H9 (cell line): ENCODE measurements around the gene HPS3. TPM values are rescaled to one million over a fixed set of nuclear protein-coding genes. Genes with fewer than 3 reads are reported as not detected.

Source experiments
- DNase-seq: peaks from one replicate; pipeline ENCODE4 v3.0.0-alpha.2; 2017
- H2AFZ ChIP-seq: one replicate; pipeline ENCODE4 v1.6.1; 2013; ENCODE audit warnings: mild to moderate bottlenecking, low read length, control low read depth, moderate library complexity
- H2AK5ac ChIP-seq: 2 replicates; pipeline ENCODE4 v1.6.1; 2013; ENCODE audit warnings: low read length, control low read depth, mixed read lengths; ENCODE audit not compliant: insufficient read length
- H2BK120ac ChIP-seq: one replicate; pipeline ENCODE4 v1.6.1; 2013; ENCODE audit warnings: low read depth, mild to moderate bottlenecking, low read length, control low read depth, inconsistent platforms; ENCODE audit not compliant: poor library complexity, severe bottlenecking
- H2BK12ac ChIP-seq: 2 replicates; pipeline ENCODE4 v1.6.1; 2013; ENCODE audit warnings: low read length, control low read depth, mixed read lengths, low read depth; ENCODE audit not compliant: insufficient read length
- H2BK15ac ChIP-seq: 2 replicates; pipeline ENCODE4 v1.6.1; 2013; ENCODE audit warnings: low read depth, low read length, control low read depth
- H2BK20ac ChIP-seq: one replicate; pipeline ENCODE4 v1.6.1; 2013; ENCODE audit warnings: low read depth, mild to moderate bottlenecking, low read length, control low read depth, inconsistent platforms; ENCODE audit not compliant: poor library complexity, severe bottlenecking
- H2BK5ac ChIP-seq: 2 replicates; pipeline ENCODE4 v1.6.1; 2013; ENCODE audit warnings: low read length, control low read depth, mixed read lengths; ENCODE audit not compliant: insufficient read length
- H3K14ac ChIP-seq: 2 replicates; pipeline ENCODE4 v1.6.1; 2013; ENCODE audit warnings: low read length, control low read depth; ENCODE audit not compliant: insufficient read depth
- H3K18ac ChIP-seq: 2 replicates; pipeline ENCODE4 v1.6.1; 2013; ENCODE audit warnings: low read depth, mild to moderate bottlenecking, mixed read lengths, low read length, control low read depth; ENCODE audit not compliant: insufficient read length
- H3K23ac ChIP-seq: 2 replicates; pipeline ENCODE4 v1.6.1; 2013; ENCODE audit warnings: low read length, control low read depth, mixed read lengths, low read depth; ENCODE audit not compliant: insufficient read length
- H3K23me2 ChIP-seq: 2 replicates; pipeline ENCODE4 v1.6.1; 2013; ENCODE audit warnings: low read depth, mild to moderate bottlenecking, mixed read lengths, low read length, control low read depth; ENCODE audit not compliant: insufficient read length, poor library complexity, severe bottlenecking
- H3K27ac ChIP-seq: 2 replicates; pipeline ENCODE4 v1.5.1; 2013; ENCODE audit warnings: low read length, control low read depth, mixed read lengths, low read depth; ENCODE audit not compliant: insufficient read length
- H3K27me3 ChIP-seq: 2 replicates; pipeline ENCODE4 v1.6.1; 2013; ENCODE audit warnings: low read length, control low read depth, inconsistent platforms; ENCODE audit not compliant: insufficient read depth
- H3K4ac ChIP-seq: 2 replicates; pipeline ENCODE4 v1.6.1; 2013; ENCODE audit warnings: low read depth, mild to moderate bottlenecking, control low read depth, inconsistent platforms, low read length, moderate library complexity
- H3K4me1 ChIP-seq: 2 replicates; pipeline ENCODE4 v1.6.1; 2013; ENCODE audit warnings: low read length, control low read depth, inconsistent platforms; ENCODE audit not compliant: insufficient read depth
- H3K4me2 ChIP-seq: 2 replicates; pipeline ENCODE4 v1.6.1; 2013; ENCODE audit warnings: low read length, control low read depth, mixed read lengths; ENCODE audit not compliant: insufficient read length, insufficient read depth
- H3K56ac ChIP-seq: 2 replicates; pipeline ENCODE4 v1.6.1; 2013; ENCODE audit warnings: low read depth, mild to moderate bottlenecking, mixed read lengths, low read length, control low read depth; ENCODE audit not compliant: insufficient read length
- H3K79me1 ChIP-seq: 2 replicates; pipeline ENCODE4 v1.6.1; 2013; ENCODE audit warnings: low read depth, mild to moderate bottlenecking, moderate library complexity, low read length, control low read depth, inconsistent platforms; ENCODE audit not compliant: insufficient read depth, poor library complexity, severe bottlenecking
- H3K79me2 ChIP-seq: 2 replicates; pipeline ENCODE4 v1.6.1; 2013; ENCODE audit warnings: low read length, control low read depth, inconsistent platforms; ENCODE audit not compliant: insufficient read depth
- H3K9ac ChIP-seq: 2 replicates; pipeline ENCODE4 v1.6.1; 2013; ENCODE audit warnings: low read length, control low read depth, mixed read lengths; ENCODE audit not compliant: insufficient read length; ENCODE audit errors: extremely low read depth
- H3K9me3 ChIP-seq: one replicate; pipeline ENCODE4 v1.6.1; 2013; ENCODE audit warnings: low read depth, low read length, inconsistent platforms; ENCODE audit not compliant: control insufficient read depth
- H3T11ph ChIP-seq: one replicate; pipeline ENCODE4 v1.6.1; 2013; ENCODE audit warnings: mild to moderate bottlenecking, low read length, control low read depth, inconsistent platforms
- H4K20me1 ChIP-seq: one replicate; pipeline ENCODE4 v1.6.1; 2013; ENCODE audit not compliant: control insufficient read depth, insufficient read length, insufficient read depth
- H4K5ac ChIP-seq: 2 replicates; pipeline ENCODE4 v1.6.1; 2013; ENCODE audit warnings: low read depth, mild to moderate bottlenecking, mixed read lengths, low read length, control low read depth; ENCODE audit not compliant: insufficient read length
- H4K8ac ChIP-seq: replicated peaks from 2 replicates; pipeline ENCODE4 v1.6.1; 2013; ENCODE audit warnings: low read length, control low read depth, mixed read lengths, low read depth; ENCODE audit not compliant: insufficient read length
- H4K91ac ChIP-seq: 2 replicates; pipeline ENCODE4 v1.6.1; 2013; ENCODE audit warnings: low read depth, mild to moderate bottlenecking, moderate library complexity, mixed read lengths, low read length, control low read depth; ENCODE audit not compliant: insufficient read length
- H3K27ac Mint-ChIP-seq, 3 experiments: 2 replicates in 2 of 3; 3 replicates in 1 of 3; pipeline ENCODE4 v1.8.0; 2020 to 2021; ENCODE audit warnings: mixed read lengths in 3 of 3, mild to moderate bottlenecking in 1 of 3, moderate library complexity in 1 of 3
- H3K27me3 Mint-ChIP-seq: 2 replicates; pipeline ENCODE4 v1.8.0; 2021; ENCODE audit warnings: low read depth, mild to moderate bottlenecking, moderate library complexity, mixed read lengths
- H3K36me3 Mint-ChIP-seq, 3 experiments: 2 replicates in 2 of 3; 3 replicates in 1 of 3; pipeline ENCODE4 v1.8.0; 2020 to 2021; ENCODE audit warnings: low read depth in 3 of 3, mixed read lengths in 3 of 3; ENCODE audit not compliant: insufficient read depth in 1 of 3
- H3K4me1 Mint-ChIP-seq, 2 experiments: 2 replicates each; pipeline ENCODE4 v1.8.0; 2020; ENCODE audit warnings: mixed read lengths in 2 of 2
- H3K4me3 Mint-ChIP-seq, 2 experiments: 2 replicates in 1 of 2; 3 replicates in 1 of 2; pipeline ENCODE4 v1.8.0; 2020 to 2021; ENCODE audit warnings: mild to moderate bottlenecking in 2 of 2, mixed read lengths in 2 of 2, moderate library complexity in 1 of 2
- H3K9me3 Mint-ChIP-seq, 2 experiments: 2 replicates in 1 of 2; 3 replicates in 1 of 2; pipeline ENCODE4 v1.8.0; 2020; ENCODE audit warnings: mild to moderate bottlenecking in 2 of 2, mixed read lengths in 2 of 2, moderate library complexity in 1 of 2
- CTCF ChIP-seq: fragments of 200-600 bp; sonication (generic); conservative IDR thresholded peaks from 3 replicates; pipeline ENCODE4 v1.8.0; 2021; ENCODE audit warnings: antibody characterized with exemption, mild to moderate bottlenecking
- WGBS: extraction: QIAGEN DNeasy Blood & Tissue Kit; methylation state at CpG from one replicate; pipeline ENCODE4 v1.1.7; 2013; ENCODE audit warnings: missing lambda C conversion rate, low lambda C conversion rate, mixed read lengths; ENCODE audit not compliant: insufficient read length; ENCODE audit errors: extremely low coverage; 5-methylcytosine and 5-hydroxymethylcytosine counted together
- total RNA-seq: library from RNA; stranded (reverse); gene quantifications from 2 replicates; pipeline ENCODE4 v1.2.1, GENCODE V29; 2021

HPS3 gene
- total RNA-seq, 1 experiment from 2014 or later, result 46.5 TPM

DNA sequence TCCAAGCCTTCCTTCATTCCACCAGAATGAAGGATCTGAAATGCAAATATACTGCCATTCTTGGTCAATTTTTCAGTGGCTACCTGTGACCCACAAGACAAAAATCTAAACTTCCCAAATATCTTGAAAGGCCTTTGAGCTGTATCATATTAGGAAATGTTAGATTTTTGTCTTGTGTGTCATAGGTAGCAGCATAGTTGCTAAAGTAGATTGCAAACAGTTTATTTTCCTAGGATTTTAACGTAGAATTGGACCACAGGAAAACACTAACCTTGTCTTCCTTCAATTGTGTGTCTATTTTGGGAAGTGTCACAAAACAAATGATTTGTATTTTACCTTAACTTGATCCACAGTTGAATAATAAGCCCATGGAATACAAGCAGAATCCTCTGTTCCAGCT lies 49.8 kb downstream of the HPS3 start:
- Mint-ChIP-seq H3K4me3 (no peak overlapping the region), H3K27me3 (no peaks in the 10 kb centered on the region), H3K4me1 (peaks cover 2 to 11% of the 10 kb centered on the region in 2 experiments; a peak in 3 of 4 replicates), H3K36me3 (peaks cover 27 to 38% (median 30%) of the 10 kb centered on the region in 3 experiments), H3K9me3 (peaks cover 3 to 5% of the 10 kb centered on the region in 2 experiments; a peak in 4 of 5 replicates), H3K27ac (peak overlapping the region; percentile 7 to 68 (median 61); a peak in 2 of 7 replicates)
- H3K4ac ChIP-seq, result no peak overlapping the region
- H2BK15ac ChIP-seq, result no peak overlapping the region
- H4K20me1 ChIP-seq, result no peaks in the 10 kb centered on the region
- H2AK5ac ChIP-seq, result no peak overlapping the region
- H3K9me3 ChIP-seq, result peaks cover 8% of the 10 kb centered on the region
- H3K4me1 ChIP-seq, result no peaks in the 10 kb centered on the region
- WGBS, result no CpG with 5 or more reads among the region's 1 CpG
- H2BK120ac ChIP-seq, result no peak overlapping the region
- no peak for DNase-seq
- no peak overlapping the region for H3K27ac ChIP-seq
- no peak overlapping the region for H3K9ac ChIP-seq
- no peak overlapping the region for H3K23ac ChIP-seq
- H3K4me2 ChIP-seq, result no peak overlapping the region
- no peak overlapping the region for H2BK20ac ChIP-seq
- H3K14ac ChIP-seq, result no peak overlapping the region
- H2BK12ac ChIP-seq, result no peak overlapping the region
- no peak overlapping the region for H2BK5ac ChIP-seq
- H3K18ac ChIP-seq, result no peak overlapping the region
- no peak overlapping the region for H4K5ac ChIP-seq
- H3K79me2 ChIP-seq, result no peaks in the 10 kb centered on the region
- no peak overlapping the region for H3T11ph ChIP-seq
- H3K27me3 ChIP-seq, result no peaks in the 10 kb centered on the region
- H4K8ac ChIP-seq, result no peak overlapping the region
- H4K91ac ChIP-seq, result no peak overlapping the region
- no peak overlapping the region for H3K56ac ChIP-seq
- no peak overlapping the region for H2AFZ ChIP-seq
- H3K23me2 ChIP-seq, result no peaks in the 10 kb centered on the region
- no peak for TF ChIP-seq CTCF
- H3K79me1 ChIP-seq, result no peaks in the 10 kb centered on the region
